Endothelial cell of umbilical vein (primary cell): ENCODE data around the gene USP2.

Experiments
- CTCF ChIP-seq, 2 donors: IDR thresholded peaks; 1 replicate in 1 of 2; 2 replicates in 1 of 2; pipeline ENCODE4 v1.5.1; 2011; ENCODE audit warnings: low read length in 2 of 2, mild to moderate bottlenecking in 2 of 2, moderate library complexity in 2 of 2, control low read depth in 1 of 2, inconsistent platforms in 1 of 2, low read depth in 1 of 2; ENCODE audit not compliant: insufficient read depth in 1 of 2; ENCODE audit errors: extremely low read depth in 1 of 2
- FOS ChIP-seq: IDR thresholded peaks from 2 replicates; pipeline ENCODE4 v1.6.1; 2011; ENCODE audit warnings: mild to moderate bottlenecking, low read length, moderate library complexity, borderline replicate concordance; ENCODE audit not compliant: insufficient read depth
- GATA2 ChIP-seq: IDR thresholded peaks from 2 replicates; pipeline ENCODE4 v1.7.0; 2011; ENCODE audit warnings: low read depth, mild to moderate bottlenecking, moderate library complexity, mixed read lengths, low read length; ENCODE audit not compliant: insufficient read length, insufficient read depth
- MAX ChIP-seq: IDR thresholded peaks from 2 replicates; pipeline ENCODE4 v1.6.1; 2011; ENCODE audit not compliant: insufficient read depth, insufficient read length
- POLR2A ChIP-seq: IDR thresholded peaks from 2 replicates; pipeline ENCODE4 v1.6.1; 2012; ENCODE audit warnings: low read depth, mild to moderate bottlenecking, control low read depth, low read length

- TF ChIP-seq CTCF (IDR thresholded peaks at IDR 0.05; ENCODE audit: extremely low read depth in 1 of 2, insufficient read depth in 1 of 2, low read depth in 1 of 2, low read length in 2 of 2), result peak; percentile 4 to 41
- no peak for TF ChIP-seq FOS
- no peak for TF ChIP-seq GATA2
- TF ChIP-seq MAX, result no peak
- TF ChIP-seq POLR2A, result peak; percentile 76
These were observed 74.3 kb downstream of the USP2 start for GRCh38 chr11:119307219-119307618.
